ENCODE results near the gene FBXO30.

The FBXO30 gene

GRCh38 chr6:145808239-145808638 is 6.4 kb downstream of the FBXO30 start:
- TF ChIP-seq, protein P1, sequence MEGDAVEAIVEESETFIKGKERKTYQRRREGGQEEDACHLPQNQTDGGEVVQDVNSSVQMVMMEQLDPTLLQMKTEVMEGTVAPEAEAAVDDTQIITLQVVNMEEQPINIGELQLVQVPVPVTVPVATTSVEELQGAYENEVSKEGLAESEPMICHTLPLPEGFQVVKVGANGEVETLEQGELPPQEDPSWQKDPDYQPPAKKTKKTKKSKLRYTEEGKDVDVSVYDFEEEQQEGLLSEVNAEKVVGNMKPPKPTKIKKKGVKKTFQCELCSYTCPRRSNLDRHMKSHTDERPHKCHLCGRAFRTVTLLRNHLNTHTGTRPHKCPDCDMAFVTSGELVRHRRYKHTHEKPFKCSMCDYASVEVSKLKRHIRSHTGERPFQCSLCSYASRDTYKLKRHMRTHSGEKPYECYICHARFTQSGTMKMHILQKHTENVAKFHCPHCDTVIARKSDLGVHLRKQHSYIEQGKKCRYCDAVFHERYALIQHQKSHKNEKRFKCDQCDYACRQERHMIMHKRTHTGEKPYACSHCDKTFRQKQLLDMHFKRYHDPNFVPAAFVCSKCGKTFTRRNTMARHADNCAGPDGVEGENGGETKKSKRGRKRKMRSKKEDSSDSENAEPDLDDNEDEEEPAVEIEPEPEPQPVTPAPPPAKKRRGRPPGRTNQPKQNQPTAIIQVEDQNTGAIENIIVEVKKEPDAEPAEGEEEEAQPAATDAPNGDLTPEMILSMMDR (IDR thresholded peaks at IDR 0.05) = no peak

GRCh38 chr6:145802141-145802540 is 12.5 kb downstream of the FBXO30 start:
- TF ChIP-seq, protein P1 (IDR thresholded peaks at IDR 0.05) = no peak

- TF ChIP-seq, protein P1 (IDR thresholded peaks at IDR 0.05) = no peak
Measured at GRCh38 chr6:145801021-145801420, 13.6 kb downstream of the FBXO30 start.

DNA sequence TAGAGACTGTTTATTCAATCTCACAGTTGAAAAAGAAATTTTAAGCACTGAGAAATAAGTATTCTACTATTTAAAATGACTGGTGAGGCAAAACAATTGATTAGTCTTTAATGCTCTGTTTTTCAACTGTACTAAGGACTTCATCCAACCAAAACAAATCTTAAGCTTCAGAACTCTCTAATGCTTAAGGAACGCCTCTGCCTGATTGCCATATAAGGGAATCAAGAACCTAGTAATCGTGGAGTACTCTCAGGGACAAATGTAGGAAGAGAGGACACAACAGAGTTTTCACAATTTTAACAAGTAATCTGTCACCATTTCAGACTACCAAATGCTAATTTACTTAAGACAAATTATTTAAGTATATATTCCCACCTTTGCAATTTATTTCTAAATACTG is 16.1 kb downstream of the FBXO30 start:
- TF ChIP-seq, protein P1 (IDR thresholded peaks at IDR 0.05) = no peak

DNA sequence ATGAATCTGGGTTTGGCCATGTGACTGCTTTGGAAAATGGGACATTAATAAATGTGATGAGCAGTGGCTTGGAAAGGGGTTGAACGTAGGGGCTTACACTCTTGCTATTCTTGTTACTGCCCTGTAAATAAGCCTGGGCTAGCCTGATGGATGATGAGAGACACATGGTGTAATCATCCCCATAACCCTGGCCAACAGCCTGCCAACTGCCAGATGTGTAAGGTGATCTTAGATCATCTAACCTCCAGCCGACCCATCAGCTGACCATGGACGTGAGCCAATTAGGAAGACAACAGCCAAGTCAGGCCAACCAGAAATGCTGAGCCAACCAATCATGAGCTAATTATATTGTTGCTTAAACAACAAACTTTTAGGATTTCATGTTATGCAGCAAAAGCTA is 25.2 kb downstream of the FBXO30 start:
- TF ChIP-seq, protein P1 (IDR thresholded peaks at IDR 0.05) = no peak

DNA sequence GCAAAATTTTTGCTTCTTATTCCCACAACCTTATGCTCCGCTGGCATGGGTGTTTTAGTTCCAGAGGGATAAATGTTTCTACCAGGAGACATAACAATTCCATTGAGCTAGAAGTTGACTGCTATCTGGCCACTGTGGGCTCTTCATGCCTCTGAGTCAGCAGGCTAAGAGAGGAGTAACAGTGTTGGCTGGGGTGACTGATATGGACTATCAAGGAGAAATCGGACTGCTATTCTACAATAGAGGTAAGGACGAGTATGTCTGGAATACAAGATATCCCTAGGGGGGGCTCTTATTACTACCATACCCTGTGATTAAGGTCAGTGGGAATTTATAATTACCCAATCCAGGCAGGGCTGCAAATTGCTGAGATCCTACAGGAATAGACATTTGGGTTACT is 26.9 kb downstream of the FBXO30 start:
- TF ChIP-seq, protein P1 (IDR thresholded peaks at IDR 0.05) = no peak

GRCh38 chr6:145784683-145785082 is 29.9 kb downstream of the FBXO30 start:
- TF ChIP-seq, protein P1 (IDR thresholded peaks at IDR 0.05) = no peak

- TF ChIP-seq, protein P1 (IDR thresholded peaks at IDR 0.05) = no peak
Measured at GRCh38 chr6:145783796-145784195, 30.8 kb downstream of the FBXO30 start.
